Sigmoid colon (tissue), 4 donors: ENCODE measurements around the gene KDELR3.

Experiments
- EP300 ChIP-seq, 4 donors: sonication (generic); formaldehyde crosslinking; IDR thresholded peaks; one replicate each; pipeline ENCODE4 v1.6.1; 2017; ENCODE audit warnings: antibody characterized with exemption in 4 of 4
- POLR2A ChIP-seq, 2 donors: fragments of 450-650 bp; IDR thresholded peaks; one replicate each; pipeline ENCODE4 v1.6.1; 2016; ENCODE audit warnings: antibody characterized with exemption in 2 of 2, mild to moderate bottlenecking in 2 of 2, moderate library complexity in 2 of 2

DNA sequence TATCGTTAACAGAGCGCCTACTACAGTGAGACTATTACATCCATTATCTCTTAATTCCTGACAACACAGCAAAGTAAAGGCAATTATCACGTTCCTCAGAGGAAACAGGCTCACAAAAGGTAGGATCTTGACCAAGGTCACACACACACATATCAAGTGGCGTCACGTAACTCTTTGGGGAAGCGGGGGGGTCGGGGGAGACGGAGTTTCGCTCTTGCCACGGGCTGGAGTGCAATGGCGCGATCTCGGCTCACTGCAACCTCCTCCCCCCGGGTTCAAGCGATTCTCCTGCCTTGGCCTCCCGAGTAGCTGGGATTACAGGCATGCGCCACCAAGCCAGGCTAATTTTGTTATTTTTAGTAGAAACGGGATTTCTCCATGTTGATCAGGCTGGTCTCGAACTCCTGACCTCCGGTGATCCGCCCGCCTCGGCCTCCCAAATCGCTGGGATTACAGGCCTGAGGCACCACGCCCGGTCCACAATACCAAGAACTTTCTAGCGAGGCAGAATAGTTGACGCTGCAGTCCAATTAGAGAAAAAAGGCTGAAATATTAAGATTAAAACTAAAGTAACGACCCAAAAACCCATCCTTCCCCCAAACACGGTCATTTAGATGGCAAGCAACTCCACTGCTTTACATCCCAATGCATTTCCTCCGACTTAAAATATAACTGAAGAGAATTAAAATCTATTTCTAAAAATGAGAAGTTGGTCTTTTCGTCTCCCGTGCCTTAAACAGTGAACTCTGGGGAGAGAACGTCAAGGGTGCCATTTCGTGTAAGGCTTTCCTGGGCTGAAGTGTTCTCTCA lies 37.0 kb downstream of the KDELR3 start:
- TF ChIP-seq POLR2A (IDR thresholded peaks at IDR 0.05) (no peak), EP300 (IDR thresholded peaks at IDR 0.05) (no peak)
